Natural killer cell (primary cell): ENCODE data around the gene CUL1. TPM values are rescaled to one million over a fixed set of nuclear protein-coding genes. Genes with fewer than 3 reads are reported as not detected.

Source experiments
- ATAC-seq, 3 donors: fragments of 150-1000 bp in 2 of 3; fragments of 200-7000 bp in 1 of 3; cut with Tn5 transposase; 1 replicate in 1 of 3; 2 replicates in 2 of 3; pipeline ENCODE4 v1.10.0; 2021; ENCODE audit warnings: mild to moderate bottlenecking in 2 of 3, moderate library complexity in 2 of 3
- DNase-seq, 2 donors: peaks; one replicate each; pipeline versions ENCODE4 v3.0.0 to v3.0.0-alpha.2; 2013 to 2021; ENCODE audit warnings: mixed read lengths in 1 of 2
- H3K27ac ChIP-seq: one replicate; pipeline ENCODE4 v1.5.1; 2013; ENCODE audit warnings: mild to moderate bottlenecking, low read length
- H3K27me3 ChIP-seq: one replicate; pipeline ENCODE4 v1.6.1; 2013; ENCODE audit warnings: low read length; ENCODE audit not compliant: control insufficient read depth, insufficient read depth
- H3K36me3 ChIP-seq: one replicate; pipeline ENCODE4 v1.6.1; 2013; ENCODE audit warnings: low read length; ENCODE audit not compliant: control insufficient read depth, insufficient read depth
- H3K4me1 ChIP-seq: one replicate; pipeline ENCODE4 v1.6.1; 2013; ENCODE audit warnings: low read length; ENCODE audit not compliant: control insufficient read depth, insufficient read depth
- H3K4me3 ChIP-seq: one replicate; pipeline ENCODE4 v1.5.1; 2013; ENCODE audit warnings: low read length
- H3K9me3 ChIP-seq: one replicate; pipeline ENCODE4 v1.6.1; 2013; ENCODE audit warnings: low read length; ENCODE audit not compliant: control insufficient read depth, insufficient read depth
- H3K27ac Mint-ChIP-seq, 2 donors: one replicate each; pipeline ENCODE4 v1.8.0; 2022; ENCODE audit warnings: mild to moderate bottlenecking in 2 of 2, mixed read lengths in 2 of 2, moderate library complexity in 1 of 2
- H3K27me3 Mint-ChIP-seq, 2 donors: one replicate each; pipeline ENCODE4 v1.8.0; 2022; ENCODE audit warnings: low read depth in 2 of 2, mixed read lengths in 2 of 2
- H3K36me3 Mint-ChIP-seq: one replicate; pipeline ENCODE4 v1.8.0; 2022; ENCODE audit warnings: mixed read lengths
- H3K4me1 Mint-ChIP-seq, 2 donors: one replicate each; pipeline ENCODE4 v1.8.0; 2022; ENCODE audit warnings: mixed read lengths in 2 of 2
- H3K4me3 Mint-ChIP-seq: one replicate; pipeline ENCODE4 v1.8.0; 2022; ENCODE audit warnings: mild to moderate bottlenecking, moderate library complexity, mixed read lengths
- H3K9me3 Mint-ChIP-seq, 2 donors: one replicate each; pipeline ENCODE4 v1.8.0; 2022; ENCODE audit warnings: mixed read lengths in 2 of 2
- WGBS: methylation state at CpG from one replicate; pipeline ENCODE4 v1.1.7; 2013; ENCODE audit warnings: missing lambda C conversion rate; ENCODE audit not compliant: insufficient coverage; 5-methylcytosine and 5-hydroxymethylcytosine counted together
- intact Hi-C: fragments of 100-400 bp; cut with micrococcal nuclease; formaldehyde crosslinking; loops from one replicate; pipeline ENCODE4 v1.14.2; 2022
- total RNA-seq, 4 donors: library from RNA; stranded (reverse); fragments of 120-200 nt in 1 of 4; gene quantifications; one replicate each; pipeline versions ENCODE4 v1.2.3 to v1.2.4, GENCODE V29; 2013 to 2022
- TF ChIP-seq, protein P1 (sequence below): fragments of 200-600 bp; IDR thresholded peaks from one replicate; pipeline ENCODE4 v1.8.0; 2022; ENCODE audit warnings: antibody characterized with exemption

The CUL1 gene
- total RNA-seq, 3 donors from 2014 or later (not counting 1 experiment from before 2014, with no cell fraction given): 37.4 to 45.1 (median 43.2) TPM

- ATAC-seq (no peak), DNase-seq (no peak)
- H3K9me3 ChIP-seq: no peaks in the 10 kb centered on the region
- peaks cover 52% of the 10 kb centered on the region for H3K36me3 ChIP-seq
- H3K4me3 ChIP-seq: no peak overlapping the region
- H3K4me3 Mint-ChIP-seq: no peak overlapping the region
- intact Hi-C loops: no loop called here
- no peaks in the 10 kb centered on the region for H3K9me3 Mint-ChIP-seq
- TF ChIP-seq, protein P1, sequence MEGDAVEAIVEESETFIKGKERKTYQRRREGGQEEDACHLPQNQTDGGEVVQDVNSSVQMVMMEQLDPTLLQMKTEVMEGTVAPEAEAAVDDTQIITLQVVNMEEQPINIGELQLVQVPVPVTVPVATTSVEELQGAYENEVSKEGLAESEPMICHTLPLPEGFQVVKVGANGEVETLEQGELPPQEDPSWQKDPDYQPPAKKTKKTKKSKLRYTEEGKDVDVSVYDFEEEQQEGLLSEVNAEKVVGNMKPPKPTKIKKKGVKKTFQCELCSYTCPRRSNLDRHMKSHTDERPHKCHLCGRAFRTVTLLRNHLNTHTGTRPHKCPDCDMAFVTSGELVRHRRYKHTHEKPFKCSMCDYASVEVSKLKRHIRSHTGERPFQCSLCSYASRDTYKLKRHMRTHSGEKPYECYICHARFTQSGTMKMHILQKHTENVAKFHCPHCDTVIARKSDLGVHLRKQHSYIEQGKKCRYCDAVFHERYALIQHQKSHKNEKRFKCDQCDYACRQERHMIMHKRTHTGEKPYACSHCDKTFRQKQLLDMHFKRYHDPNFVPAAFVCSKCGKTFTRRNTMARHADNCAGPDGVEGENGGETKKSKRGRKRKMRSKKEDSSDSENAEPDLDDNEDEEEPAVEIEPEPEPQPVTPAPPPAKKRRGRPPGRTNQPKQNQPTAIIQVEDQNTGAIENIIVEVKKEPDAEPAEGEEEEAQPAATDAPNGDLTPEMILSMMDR: no peak
- H3K27ac ChIP-seq: no peak overlapping the region
- H3K4me1 ChIP-seq: peaks cover 4% of the 10 kb centered on the region
- H3K27ac Mint-ChIP-seq: no peak overlapping the region
- no peaks in the 10 kb centered on the region for H3K27me3 Mint-ChIP-seq
- no peaks in the 10 kb centered on the region for H3K27me3 ChIP-seq
- peaks cover 9 to 10% of the 10 kb centered on the region in 2 donors for H3K4me1 Mint-ChIP-seq
- H3K36me3 Mint-ChIP-seq: peaks cover 15% of the 10 kb centered on the region
- 94% methylated on average over 9 of the region's 10 CpGs for WGBS
These were observed 101.3 kb downstream of the CUL1 start for GRCh38 chr7:148799893-148800555.

DNA sequence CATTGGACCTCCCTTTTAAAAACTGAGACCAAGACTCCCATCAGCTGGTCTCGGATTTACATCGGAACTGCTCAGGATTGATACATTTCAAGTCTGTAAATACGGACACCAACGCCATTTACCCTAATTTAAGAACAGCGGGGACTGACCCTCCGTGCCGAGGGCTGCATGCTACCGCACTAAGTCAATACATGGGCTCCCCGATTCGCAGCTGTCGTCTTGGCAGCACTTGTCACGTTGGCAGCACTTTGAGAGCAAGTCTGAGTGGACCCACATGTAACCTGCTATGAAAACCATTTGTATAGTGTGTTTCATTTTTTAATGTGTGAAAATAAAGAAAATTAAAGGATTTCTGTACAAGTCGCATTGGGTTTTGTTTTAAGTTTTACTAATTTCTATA is 102.0 kb downstream of the CUL1 start:
- H3K4me1 Mint-ChIP-seq: peaks cover 9 to 10% of the 10 kb centered on the region in 2 donors
- H3K27me3 ChIP-seq: no peaks in the 10 kb centered on the region
- ATAC-seq (no peak), DNase-seq (no peak)
- WGBS: 97% methylated on average over 12 of the region's 13 CpGs
- H3K4me3 ChIP-seq: no peak overlapping the region
- H3K4me3 Mint-ChIP-seq: no peak overlapping the region
- H3K36me3 Mint-ChIP-seq: peaks cover 15% of the 10 kb centered on the region
- no peaks in the 10 kb centered on the region for H3K9me3 Mint-ChIP-seq
- no peaks in the 10 kb centered on the region for H3K9me3 ChIP-seq
- peaks cover 52% of the 10 kb centered on the region for H3K36me3 ChIP-seq
- intact Hi-C loops: no loop called here
- H3K27ac Mint-ChIP-seq: no peak overlapping the region
- TF ChIP-seq, protein P1: no peak
- H3K27ac ChIP-seq: no peak overlapping the region
- H3K4me1 ChIP-seq: peaks cover 4% of the 10 kb centered on the region
- no peaks in the 10 kb centered on the region for H3K27me3 Mint-ChIP-seq

DNA sequence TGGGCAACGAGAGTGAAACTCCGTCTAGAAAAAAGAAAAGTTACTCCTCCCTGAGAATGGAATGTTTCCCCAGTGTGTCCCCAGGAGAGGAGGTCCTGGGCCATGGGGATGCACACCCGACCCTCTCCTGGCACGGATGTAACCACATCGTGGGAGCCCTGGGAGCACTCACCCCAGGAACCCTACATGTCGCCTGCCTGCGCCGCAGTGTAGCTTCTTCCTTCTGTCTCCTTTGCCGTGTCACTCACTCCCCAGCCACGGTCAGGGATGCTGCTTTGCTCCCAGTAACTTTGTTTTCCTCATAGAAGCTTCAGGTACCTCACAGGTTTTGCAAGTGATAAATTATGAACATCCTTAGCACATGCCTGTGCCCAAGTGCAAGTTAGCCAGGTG is 103.4 kb downstream of the CUL1 start:
- Mint-ChIP-seq H3K27me3 (no peaks in the 10 kb centered on the region), H3K36me3 (peaks cover 15% of the 10 kb centered on the region)

More for the DNA sequence above, 103.4 kb downstream of the CUL1 start:
- TF ChIP-seq, protein P1: no peak
- Mint-ChIP-seq H3K27ac (no peak overlapping the region), H3K9me3 (no peaks in the 10 kb centered on the region), H3K4me1 (no peaks in the 10 kb centered on the region), H3K4me3 (no peak overlapping the region)
- H3K27me3 ChIP-seq: no peaks in the 10 kb centered on the region
- ATAC-seq (peak in 1 of 3 donors; percentile 24), DNase-seq (no peak)
- H3K4me3 ChIP-seq: no peak overlapping the region
- intact Hi-C loops: no loop called here
- no peak overlapping the region for H3K27ac ChIP-seq
- H3K9me3 ChIP-seq: no peaks in the 10 kb centered on the region
- WGBS: 98% methylated on average over 10 of the region's 10 CpGs
- H3K36me3 ChIP-seq: peaks cover 48% of the 10 kb centered on the region
- H3K4me1 ChIP-seq: no peaks in the 10 kb centered on the region
